GM12892 (cell line): ENCODE measurements around the gene PCSK6.

Experiments used
- POLR2AphosphoS5 ChIP-seq: IDR thresholded peaks from 2 replicates; pipeline ENCODE4 v1.6.1; 2011; ENCODE audit warnings: low read depth, low read length, control low read depth
- TAF1 ChIP-seq: IDR thresholded peaks from 2 replicates; pipeline ENCODE4 v1.6.1; 2011; ENCODE audit warnings: low read depth, mild to moderate bottlenecking, control low read depth, low read length, borderline replicate concordance

GRCh38 chr15:101489599-101490407 lies at the start of gene PCSK6:
- TF ChIP-seq POLR2AphosphoS5 (no peak), TAF1 (no peak)
